ENCODE results near the gene TGFBR1. TPM values are rescaled to one million over a fixed set of nuclear protein-coding genes. Genes with fewer than 3 reads are reported as not detected.

Gene TGFBR1
- total RNA-seq: 10 to 100 TPM; 53.3 to 97.6 TPM
- 10 to 100 TPM; 25.1 to 36.4 TPM for polyA plus RNA-seq (ENCODE audit: insufficient read length in 2 of 2)
- long read RNA-seq, donor 1, full-length matches to known transcripts: 4 of 4 reads
- long read RNA-seq, donor 1, partial matches to known transcripts: 0 of 4 reads
- long read RNA-seq, donor 1, other reads (novel, unspliced or antisense): 0 of 4 reads
- long read RNA-seq, donor 2, full-length matches to known transcripts: 4 of 4 reads
- long read RNA-seq, donor 2, partial matches to known transcripts: 0 of 4 reads
- long read RNA-seq, donor 2, other reads (novel, unspliced or antisense): 0 of 4 reads
- long read RNA-seq, donor 3, full-length matches to known transcripts: 1 of 1 reads
- long read RNA-seq, donor 3, partial matches to known transcripts: 0 of 1 reads
- long read RNA-seq, donor 3, other reads (novel, unspliced or antisense): 0 of 1 reads
- long read RNA-seq, donor 4, full-length matches to known transcripts: 1 of 1 reads
- long read RNA-seq, donor 4, partial matches to known transcripts: 0 of 1 reads
- long read RNA-seq, donor 4, other reads (novel, unspliced or antisense): 0 of 1 reads

DNA sequence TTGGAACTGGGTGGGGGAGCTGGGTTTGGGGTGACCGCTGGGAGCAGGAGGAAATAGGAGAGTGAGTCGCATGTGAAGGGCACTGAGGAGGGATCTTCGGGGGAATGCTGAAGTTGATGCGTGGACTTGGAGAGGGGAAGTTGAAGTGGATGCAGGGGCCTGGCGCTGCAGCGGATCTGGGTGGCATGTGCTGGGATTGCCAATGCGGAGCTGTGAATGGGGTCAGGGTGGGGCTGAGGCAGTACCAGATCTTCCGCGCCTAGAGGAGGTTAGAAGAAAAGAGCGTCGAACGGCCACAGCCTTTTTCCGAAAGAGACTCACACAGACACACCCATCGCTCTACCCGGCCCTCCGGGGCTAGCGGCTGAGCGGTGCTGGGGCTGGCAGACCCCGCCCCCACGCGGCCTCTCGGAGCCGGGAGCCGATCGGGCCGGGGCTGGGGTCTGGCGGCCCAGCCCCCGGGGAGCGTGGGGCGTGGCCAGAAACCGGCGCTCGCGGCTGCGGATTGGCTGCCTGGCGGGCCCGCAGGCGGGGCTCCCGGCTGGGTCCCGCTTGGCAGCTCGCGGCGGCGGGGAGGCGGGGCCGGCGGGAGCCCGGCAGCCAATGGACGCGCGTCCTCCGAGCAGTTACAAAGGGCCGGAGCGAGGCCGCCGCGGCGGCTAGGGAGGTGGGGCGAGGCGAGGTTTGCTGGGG lies at the start of gene TGFBR1:
TGFBR1 (plus strand) TSS at position 655 of the 693 bp plus-strand sequence. CDS start 93 bp downstream, outside the sequence.
- 0% methylated on average over 60 of the region's 60 CpGs for WGBS (ENCODE audit: insufficient coverage)
- Histone ChIP-seq H3K4me1 (ENCODE audit: control insufficient read depth, insufficient read depth, low read length) (peaks cover 13% of the 10 kb centered on the region), H3K27ac (ENCODE audit: low read depth, low read length) (peak within 1 kb of the TSS; percentile 83), H3K4me3 (ENCODE audit: low read depth, low read length) (peak within 1 kb of the TSS; percentile 70), H3K27me3 (ENCODE audit: control insufficient read depth, insufficient read depth, low read length) (no peaks in the 10 kb centered on the region), H3K9me3 (ENCODE audit: control insufficient read depth, insufficient read depth, low read length) (no peaks in the 10 kb centered on the region), H3K36me3 (ENCODE audit: control insufficient read depth, insufficient read depth, low read length) (no peaks in the 10 kb centered on the region)
- peak; percentile 68 to 98 (median 88) for DNase-seq (ENCODE audit: low read depth in 4 of 6, low spot score in 6 of 6)

- Histone ChIP-seq H3K27ac (ENCODE audit: low read depth, low read length) (no peak overlapping the region), H3K9me3 (ENCODE audit: control insufficient read depth, insufficient read depth, low read length) (no peaks in the 10 kb centered on the region), H3K27me3 (ENCODE audit: control insufficient read depth, insufficient read depth, low read length) (no peaks in the 10 kb centered on the region), H3K36me3 (ENCODE audit: control insufficient read depth, insufficient read depth, low read length) (no peaks in the 10 kb centered on the region), H3K4me3 (ENCODE audit: low read depth, low read length) (no peak overlapping the region), H3K4me1 (ENCODE audit: control insufficient read depth, insufficient read depth, low read length) (peaks cover 4% of the 10 kb centered on the region)
- WGBS (ENCODE audit: insufficient coverage): no CpG with 5 or more reads among the region's 1 CpG
- DNase-seq (ENCODE audit: low read depth in 4 of 6, low spot score in 6 of 6): no peak
Measured at GRCh38 chr9:99055384-99055783, 49.5 kb upstream of the TGFBR1 start.

- H3K4me3 ChIP-seq (ENCODE audit: low read depth, low read length): no peak overlapping the region
- no peak overlapping the region for H3K27ac ChIP-seq (ENCODE audit: low read depth, low read length)
- no peak for DNase-seq (ENCODE audit: low read depth in 4 of 6, low spot score in 6 of 6)
- 96% methylated on average over 5 of the region's 6 CpGs for WGBS (ENCODE audit: insufficient coverage)
- H3K27me3 ChIP-seq (ENCODE audit: control insufficient read depth, insufficient read depth, low read length): no peaks in the 10 kb centered on the region
- H3K9me3 ChIP-seq (ENCODE audit: control insufficient read depth, insufficient read depth, low read length): no peaks in the 10 kb centered on the region
- no peaks in the 10 kb centered on the region for H3K36me3 ChIP-seq (ENCODE audit: control insufficient read depth, insufficient read depth, low read length)
- peaks cover 4% of the 10 kb centered on the region for H3K4me1 ChIP-seq (ENCODE audit: control insufficient read depth, insufficient read depth, low read length)
Measured at GRCh38 chr9:99056186-99056585, 48.7 kb upstream of the TGFBR1 start.

DNA sequence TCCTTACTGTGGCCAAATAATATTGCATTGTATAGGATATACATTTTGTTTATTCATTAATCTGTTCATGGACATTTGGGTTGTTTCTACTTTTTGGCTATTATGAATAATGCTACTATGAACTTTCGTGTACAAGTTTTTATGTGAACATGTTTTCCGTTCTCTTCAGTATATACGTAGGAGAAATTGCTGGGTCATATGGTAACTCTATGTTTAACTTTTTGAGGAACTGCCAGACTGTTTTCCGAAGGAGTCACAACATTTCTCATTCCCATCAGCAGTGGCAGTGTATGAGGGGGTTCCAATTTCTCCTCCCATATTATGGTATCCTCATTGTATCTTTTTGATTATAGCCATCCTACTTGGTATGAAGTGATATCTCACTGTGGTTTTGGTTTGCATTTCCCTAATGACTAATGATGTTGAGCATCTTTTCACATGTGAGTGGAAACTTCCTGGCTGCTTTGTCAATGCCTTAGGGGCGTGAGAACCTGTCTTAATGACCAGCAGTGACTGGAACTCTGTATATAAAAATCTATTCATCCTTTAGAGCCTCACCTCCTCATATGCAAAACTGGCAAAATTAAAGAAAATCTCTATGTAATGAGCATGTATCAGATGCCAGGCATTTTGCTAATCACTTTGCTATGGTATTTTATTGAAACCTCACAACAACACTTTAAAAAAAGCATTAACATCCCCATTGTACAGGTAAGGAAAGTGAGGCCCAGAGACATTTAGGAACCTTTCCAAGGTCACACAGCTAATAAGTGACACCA lies 47.8 kb upstream of the TGFBR1 start:
- Histone ChIP-seq H3K4me3 (ENCODE audit: low read depth, low read length) (no peak overlapping the region), H3K27me3 (ENCODE audit: control insufficient read depth, insufficient read depth, low read length) (no peaks in the 10 kb centered on the region), H3K27ac (ENCODE audit: low read depth, low read length) (no peak overlapping the region), H3K4me1 (ENCODE audit: control insufficient read depth, insufficient read depth, low read length) (peaks cover 4% of the 10 kb centered on the region), H3K36me3 (ENCODE audit: control insufficient read depth, insufficient read depth, low read length) (no peaks in the 10 kb centered on the region), H3K9me3 (ENCODE audit: control insufficient read depth, insufficient read depth, low read length) (no peaks in the 10 kb centered on the region)
- no CpG with 5 or more reads among the region's 5 CpGs for WGBS (ENCODE audit: insufficient coverage)
- no peak for DNase-seq (ENCODE audit: low read depth in 4 of 6, low spot score in 6 of 6)

GRCh38 chr9:99057665-99058625 lies 47.0 kb upstream of the TGFBR1 start:
- Histone ChIP-seq H3K36me3 (ENCODE audit: control insufficient read depth, insufficient read depth, low read length) (no peaks in the 10 kb centered on the region), H3K27ac (ENCODE audit: low read depth, low read length) (no peak overlapping the region), H3K9me3 (ENCODE audit: control insufficient read depth, insufficient read depth, low read length) (no peaks in the 10 kb centered on the region), H3K4me3 (ENCODE audit: low read depth, low read length) (no peak overlapping the region), H3K27me3 (ENCODE audit: control insufficient read depth, insufficient read depth, low read length) (no peaks in the 10 kb centered on the region), H3K4me1 (ENCODE audit: control insufficient read depth, insufficient read depth, low read length) (peaks cover 4% of the 10 kb centered on the region)
- no peak for DNase-seq (ENCODE audit: low read depth in 4 of 6, low spot score in 6 of 6)
- WGBS (ENCODE audit: insufficient coverage): 83% methylated on average over 6 of the region's 7 CpGs

- no peak for DNase-seq (ENCODE audit: low read depth in 4 of 6, low spot score in 6 of 6)
- Histone ChIP-seq H3K9me3 (ENCODE audit: control insufficient read depth, insufficient read depth, low read length) (no peaks in the 10 kb centered on the region), H3K27ac (ENCODE audit: low read depth, low read length) (peak overlapping the region; percentile 6), H3K4me3 (ENCODE audit: low read depth, low read length) (no peak overlapping the region), H3K36me3 (ENCODE audit: control insufficient read depth, insufficient read depth, low read length) (no peaks in the 10 kb centered on the region), H3K27me3 (ENCODE audit: control insufficient read depth, insufficient read depth, low read length) (no peaks in the 10 kb centered on the region), H3K4me1 (ENCODE audit: control insufficient read depth, insufficient read depth, low read length) (no peaks in the 10 kb centered on the region)
- WGBS (ENCODE audit: insufficient coverage): 89% methylated on average over 6 of the region's 8 CpGs
Measured at GRCh38 chr9:99058964-99059921, 45.7 kb upstream of the TGFBR1 start.

DNA sequence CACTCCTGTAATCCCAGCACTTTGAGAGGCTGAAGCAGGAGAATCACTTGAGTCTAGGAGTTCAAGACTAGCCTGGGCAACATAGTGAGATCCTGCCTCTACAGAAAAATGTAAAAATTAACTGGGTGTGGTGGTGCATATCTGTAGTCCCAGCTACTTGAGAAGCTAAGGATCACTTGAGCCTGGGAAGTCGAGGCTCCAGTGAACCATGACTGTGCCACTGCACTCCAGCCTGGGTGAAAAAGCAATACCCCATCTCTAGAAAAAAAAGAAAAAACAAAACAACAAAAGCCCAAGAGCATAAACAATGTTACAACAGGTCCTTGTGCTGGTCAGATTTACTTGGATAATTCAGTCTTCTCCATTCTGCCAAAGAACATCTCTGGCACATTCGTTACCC lies 44.3 kb upstream of the TGFBR1 start:
- no peaks in the 10 kb centered on the region for H3K9me3 ChIP-seq (ENCODE audit: control insufficient read depth, insufficient read depth, low read length)
- H3K4me3 ChIP-seq (ENCODE audit: low read depth, low read length): no peak overlapping the region
- no peaks in the 10 kb centered on the region for H3K4me1 ChIP-seq (ENCODE audit: control insufficient read depth, insufficient read depth, low read length)
- 86% methylated on average over 1 of the region's 2 CpGs for WGBS (ENCODE audit: insufficient coverage)
- H3K27me3 ChIP-seq (ENCODE audit: control insufficient read depth, insufficient read depth, low read length): no peaks in the 10 kb centered on the region
- H3K36me3 ChIP-seq (ENCODE audit: control insufficient read depth, insufficient read depth, low read length): no peaks in the 10 kb centered on the region
- DNase-seq (ENCODE audit: low read depth in 4 of 6, low spot score in 6 of 6): no peak
- no peak overlapping the region for H3K27ac ChIP-seq (ENCODE audit: low read depth, low read length)

- WGBS (ENCODE audit: insufficient coverage): no CpG with 5 or more reads among the region's 1 CpG
- no peaks in the 10 kb centered on the region for H3K36me3 ChIP-seq (ENCODE audit: control insufficient read depth, insufficient read depth, low read length)
- no peak overlapping the region for H3K4me3 ChIP-seq (ENCODE audit: low read depth, low read length)
- no peaks in the 10 kb centered on the region for H3K9me3 ChIP-seq (ENCODE audit: control insufficient read depth, insufficient read depth, low read length)
- H3K27ac ChIP-seq (ENCODE audit: low read depth, low read length): no peak overlapping the region
- no peaks in the 10 kb centered on the region for H3K27me3 ChIP-seq (ENCODE audit: control insufficient read depth, insufficient read depth, low read length)
- DNase-seq (ENCODE audit: low read depth in 4 of 6, low spot score in 6 of 6): no peak
- no peaks in the 10 kb centered on the region for H3K4me1 ChIP-seq (ENCODE audit: control insufficient read depth, insufficient read depth, low read length)
Measured at GRCh38 chr9:99062549-99062948, 42.4 kb upstream of the TGFBR1 start.

Measured in spinal cord (tissue), 10 donors.